Progenitor cell of endocrine pancreas (in vitro differentiated cells): Measurements from ENCODE around the gene SPTBN1. TPM values are rescaled to one million over a fixed set of nuclear protein-coding genes. Genes with fewer than 3 reads are reported as not detected.
"Not testable (repeated sequence)": the region's sequence is repeated elsewhere in the genome, so short reads cannot be mapped to it uniquely, and the experiment has no call there.

Experiments used
- DNase-seq: peaks from one replicate; pipeline ENCODE4 v3.0.0; 2021; ENCODE audit warnings: low spot score; ENCODE audit not compliant: unreplicated experiment
- H3K27ac Mint-ChIP-seq: 2 replicates; pipeline ENCODE4 v1.8.0; 2021; ENCODE audit warnings: mild to moderate bottlenecking, moderate library complexity, mixed read lengths
- H3K27me3 Mint-ChIP-seq: 2 replicates; pipeline ENCODE4 v1.8.0; 2021; ENCODE audit warnings: mixed read lengths
- H3K36me3 Mint-ChIP-seq: 2 replicates; pipeline ENCODE4 v1.8.0; 2022; ENCODE audit warnings: mixed read lengths; ENCODE audit not compliant: insufficient read depth
- H3K4me1 Mint-ChIP-seq: 2 replicates; pipeline ENCODE4 v1.8.0; 2021; ENCODE audit warnings: low read depth, mixed read lengths
- H3K4me3 Mint-ChIP-seq: 2 replicates; pipeline ENCODE4 v1.8.0; 2021; ENCODE audit warnings: low read depth, mild to moderate bottlenecking, moderate library complexity, mixed read lengths
- H3K9me3 Mint-ChIP-seq: 2 replicates; pipeline ENCODE4 v1.8.0; 2021; ENCODE audit warnings: low read depth, mixed read lengths
- CTCF ChIP-seq: fragments of 200-600 bp; sonication (generic); IDR thresholded peaks from one replicate; pipeline ENCODE4 v1.5.0; 2021; ENCODE audit warnings: antibody characterized with exemption, mild to moderate bottlenecking; ENCODE audit not compliant: unreplicated experiment
- total RNA-seq: library from RNA; stranded (reverse); gene quantifications from 2 replicates; pipeline ENCODE4 v1.2.1, GENCODE V29; 2021

Gene SPTBN1
- total RNA-seq, 1 donor from 2014 or later: 287 TPM

GRCh38 chr2:54695378-54695777 lies 239.3 kb downstream of the SPTBN1 start:
- TF ChIP-seq CTCF: no peak
- H3K4me1 Mint-ChIP-seq: no peaks in the 10 kb centered on the region
- no peak overlapping the region for H3K27ac Mint-ChIP-seq
- H3K27me3 Mint-ChIP-seq: no peaks in the 10 kb centered on the region
- no peak for DNase-seq
- no peak overlapping the region for H3K4me3 Mint-ChIP-seq
- H3K9me3 Mint-ChIP-seq: peaks cover 8% of the 10 kb centered on the region
- H3K36me3 Mint-ChIP-seq: no peaks in the 10 kb centered on the region

DNA sequence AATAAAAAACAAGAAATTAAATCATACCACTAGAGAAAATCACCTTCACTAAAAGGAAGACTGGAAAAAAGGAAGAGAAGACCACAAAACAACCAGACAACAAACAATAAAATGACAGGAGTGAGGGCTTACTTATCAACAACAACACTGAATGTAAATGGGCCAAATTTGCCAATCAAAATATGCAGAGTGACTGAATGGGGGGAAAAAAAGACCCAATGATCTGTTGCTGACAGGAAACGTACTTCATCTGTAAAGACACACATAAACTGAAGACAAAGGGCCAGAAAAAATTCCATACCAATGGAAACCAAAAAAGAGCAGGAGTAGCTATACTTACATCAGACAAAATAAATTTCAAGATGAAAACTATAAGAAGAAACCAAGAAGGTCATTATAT lies 241.8 kb downstream of the SPTBN1 start:
- no peaks in the 10 kb centered on the region for H3K27me3 Mint-ChIP-seq
- H3K4me3 Mint-ChIP-seq: no peak overlapping the region
- H3K36me3 Mint-ChIP-seq: no peaks in the 10 kb centered on the region
- DNase-seq: no peak
- H3K4me1 Mint-ChIP-seq: no peaks in the 10 kb centered on the region
- H3K27ac Mint-ChIP-seq: no peak overlapping the region
- TF ChIP-seq CTCF: no peak
- H3K9me3 Mint-ChIP-seq: peaks cover 8% of the 10 kb centered on the region

DNA sequence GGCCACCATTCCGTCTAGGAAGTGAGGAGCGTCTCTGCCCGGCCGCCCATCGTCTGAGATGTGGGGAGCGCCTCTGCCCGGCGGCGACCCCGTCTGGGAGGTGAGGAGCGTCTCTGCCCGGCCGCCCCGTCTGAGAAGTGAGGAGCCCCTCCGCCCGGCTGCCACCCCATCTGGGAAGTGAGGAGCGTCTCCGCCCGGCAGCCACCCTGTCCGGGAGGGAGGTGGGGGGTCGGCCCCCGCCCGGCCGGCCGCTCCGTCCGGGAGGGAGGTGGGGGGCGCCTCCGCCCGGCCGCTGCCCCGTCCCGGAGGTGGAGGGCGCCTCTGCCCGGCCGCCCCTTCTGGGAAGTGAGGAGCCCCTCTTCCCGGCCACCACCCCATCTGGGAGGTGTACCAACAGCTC lies 242.8 kb downstream of the SPTBN1 start:
- H3K27ac Mint-ChIP-seq, H3K4me1 Mint-ChIP-seq, H3K36me3 Mint-ChIP-seq, H3K4me3 Mint-ChIP-seq, DNase-seq, H3K9me3 Mint-ChIP-seq, H3K27me3 Mint-ChIP-seq: not testable (repeated sequence)

DNA sequence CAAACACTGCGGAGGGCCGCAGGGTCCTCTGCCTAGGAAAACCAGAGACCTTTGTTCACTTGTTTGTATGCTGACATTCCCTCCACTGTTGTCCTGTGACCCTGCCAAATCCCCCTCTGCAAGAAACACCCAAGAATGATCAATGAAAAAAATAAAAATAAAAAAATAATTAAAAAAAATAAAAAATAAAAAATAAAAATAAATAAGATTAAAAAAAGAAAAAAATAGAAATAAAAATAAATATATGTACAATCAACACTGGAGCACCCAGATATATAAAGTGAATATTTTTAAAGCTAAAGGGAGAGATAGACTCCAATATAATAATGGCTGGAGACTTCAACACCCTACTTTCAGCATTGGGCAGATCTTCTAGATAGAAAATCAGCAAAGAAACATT lies 243.5 kb downstream of the SPTBN1 start:
- TF ChIP-seq CTCF: no peak

DNA sequence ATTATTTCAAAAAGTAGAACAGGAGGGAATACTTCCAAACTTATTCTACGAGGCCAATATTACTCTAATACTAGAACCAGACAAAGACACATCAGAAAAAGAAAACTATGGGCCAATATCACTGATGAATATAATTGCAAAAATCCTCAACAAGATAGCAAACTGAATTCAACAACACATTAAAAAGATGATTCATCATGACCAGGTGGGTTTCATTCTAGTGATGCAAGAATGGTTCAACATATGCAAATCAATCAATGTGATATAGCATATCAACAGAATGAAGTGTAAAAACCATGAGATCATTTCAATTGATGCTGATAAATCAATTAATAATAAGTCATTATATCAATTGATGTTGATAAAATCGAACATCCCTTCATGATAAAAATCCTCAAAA lies 244.9 kb downstream of the SPTBN1 start:
- Mint-ChIP-seq H3K4me1 (no peaks in the 10 kb centered on the region), H3K4me3 (no peak overlapping the region), H3K36me3 (no peaks in the 10 kb centered on the region), H3K27me3 (no peaks in the 10 kb centered on the region), H3K27ac (no peak overlapping the region), H3K9me3 (peaks cover 8% of the 10 kb centered on the region)
- no peak for DNase-seq
- TF ChIP-seq CTCF: no peak

More for the DNA sequence above, 243.5 kb downstream of the SPTBN1 start:
- DNase-seq: no peak
- no peaks in the 10 kb centered on the region for H3K27me3 Mint-ChIP-seq
- no peaks in the 10 kb centered on the region for H3K4me1 Mint-ChIP-seq
- H3K4me3 Mint-ChIP-seq: no peak overlapping the region
- peaks cover 8% of the 10 kb centered on the region for H3K9me3 Mint-ChIP-seq
- no peak overlapping the region for H3K27ac Mint-ChIP-seq
- no peaks in the 10 kb centered on the region for H3K36me3 Mint-ChIP-seq

DNA sequence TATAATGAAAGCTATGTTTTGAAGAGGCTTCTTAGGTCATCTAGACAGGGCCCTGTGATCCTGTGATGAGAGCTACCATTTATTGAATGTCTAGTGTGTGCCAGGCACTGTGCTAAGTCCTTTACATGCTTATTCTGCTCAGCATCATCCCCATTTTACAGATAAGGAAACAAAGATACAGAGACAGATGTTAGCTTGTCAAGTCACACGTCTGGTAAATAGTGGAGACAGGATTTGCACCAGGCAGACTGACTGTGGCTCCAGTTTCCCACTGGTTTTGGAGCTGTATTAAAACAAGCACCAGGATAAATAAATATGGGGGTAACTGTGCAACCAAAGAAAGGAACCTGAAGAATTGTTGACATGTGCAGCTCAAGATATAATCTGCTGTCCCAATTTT lies 248.1 kb downstream of the SPTBN1 start:
- Mint-ChIP-seq H3K36me3 (no peaks in the 10 kb centered on the region), H3K27ac (no peak overlapping the region), H3K4me3 (no peak overlapping the region), H3K27me3 (no peaks in the 10 kb centered on the region), H3K4me1 (peaks cover 2% of the 10 kb centered on the region), H3K9me3 (peaks cover 3% of the 10 kb centered on the region)
- DNase-seq: no peak
- TF ChIP-seq CTCF: no peak
